HepG2 (cell line): ENCODE data around the gene HAT1. TPM values are rescaled to one million over a fixed set of nuclear protein-coding genes. Genes with fewer than 3 reads are reported as not detected.

ENCODE experiments used
- ATAC-seq: fragments of 200-7000 bp; cut with Tn5 transposase; 3 replicates; pipeline ENCODE4 v1.9.1; 2020; ENCODE audit warnings: mild to moderate bottlenecking, moderate library complexity
- BruUV-seq: library from RNA; stranded (reverse); fragments of 400-500 nt; replicated peaks from 2 replicates; lab custom pipeline; 2021; lab: Mats Ljungman, UMichigan
- CTCF ChIA-PET: fragments of 300-600 bp; formaldehyde crosslinking; extraction: SDS; loops from one replicate; lab custom pipeline; 2021; ENCODE audit warnings: low total read pairs, inconsistent platforms, low intra/inter-chr PET ratio; lab: Yijun Ruan, JAX
- POLR2A ChIA-PET: fragments of 350-600 bp; sonication (Branson Sonifier 250); formaldehyde crosslinking; loops from one replicate; lab custom pipeline; 2020; ENCODE audit warnings: antibody characterized with exemption, inconsistent platforms; lab: Yijun Ruan, JAX
- DNase-seq: peaks from one replicate; pipeline ENCODE4 v3.0.0-alpha.2; 2015; ENCODE audit warnings: low spot score
- FAIRE-seq: peaks from 3 replicates; lab custom pipeline; 2011; peaks lifted over from hg19 to GRCh38; lab: Jason Lieb, UNC
- H2AFZ ChIP-seq: one replicate; pipeline ENCODE4 v1.6.1; 2011; ENCODE audit warnings: low read length, inconsistent platforms
- H3K27ac ChIP-seq: fragments of 300-600 bp; 3 replicates; pipeline ENCODE4 v1.8.0; 2011; ENCODE audit warnings: mixed run types, mild to moderate bottlenecking, mixed read lengths, low read length, inconsistent platforms; ENCODE audit not compliant: insufficient read depth; ENCODE audit errors: extremely low read length
- H3K27me3 ChIP-seq, 2 experiments: fragments of 200-600 bp in 1 of 2; 2 replicates in 1 of 2; 3 replicates in 1 of 2; pipeline versions ENCODE4 v1.6.0 to v1.8.0; 2011; ENCODE audit warnings: low read length in 2 of 2, mild to moderate bottlenecking in 2 of 2, moderate library complexity in 2 of 2, inconsistent platforms in 1 of 2; ENCODE audit not compliant: insufficient read depth in 2 of 2, control insufficient read depth in 1 of 2
- H3K36me3 ChIP-seq, 2 experiments: fragments of 200-600 bp in 1 of 2; replicated peaks in 1 of 2; 2 replicates in 1 of 2; 3 replicates in 1 of 2; pipeline versions ENCODE4 v1.5.1 to v1.8.0; 2011; ENCODE audit warnings: low read length in 2 of 2, inconsistent platforms in 1 of 2; ENCODE audit not compliant: insufficient read depth in 2 of 2, control insufficient read depth in 1 of 2
- H3K4me1 ChIP-seq: 2 replicates; pipeline ENCODE4 v1.5.1; 2012; ENCODE audit warnings: low read length, inconsistent platforms; ENCODE audit not compliant: insufficient read depth
- H3K4me2 ChIP-seq: 2 replicates; pipeline ENCODE4 v1.6.0; 2011; ENCODE audit warnings: low read depth, low read length, inconsistent platforms
- H3K4me3 ChIP-seq, 3 experiments: fragments of 200-600 bp in 1 of 3; sonication (generic), shearing (Covaris generic) in 1 of 3; replicated peaks in 1 of 3; 2 replicates each; pipeline ENCODE4 v1.5.1; 2011 to 2016; ENCODE audit warnings: low read length in 3 of 3, inconsistent platforms in 2 of 3, low read depth in 2 of 3, mild to moderate bottlenecking in 2 of 3, control low read depth in 1 of 3, mixed read lengths in 1 of 3; ENCODE audit not compliant: insufficient read depth in 1 of 3
- H3K79me2 ChIP-seq: one replicate; pipeline ENCODE4 v1.6.1; 2011; ENCODE audit warnings: low read length, inconsistent platforms; ENCODE audit not compliant: insufficient read depth
- H3K9ac ChIP-seq: 2 replicates; pipeline ENCODE4 v1.6.0; 2011; ENCODE audit warnings: mild to moderate bottlenecking, low read depth, low read length, inconsistent platforms; ENCODE audit not compliant: insufficient read depth
- H3K9me3 ChIP-seq: 2 replicates; pipeline ENCODE4 v1.5.1; 2012; ENCODE audit warnings: mild to moderate bottlenecking, low read length
- H4K20me1 ChIP-seq: 2 replicates; pipeline ENCODE4 v1.6.0; 2011; ENCODE audit warnings: inconsistent platforms, mild to moderate bottlenecking, low read length, moderate library complexity; ENCODE audit not compliant: insufficient read depth
- ETS1 ChIP-seq: sonication (generic); formaldehyde crosslinking; IDR thresholded peaks from 2 replicates; pipeline ENCODE4 v1.4.0; 2020; ENCODE audit warnings: missing genetic modification reagents
- JARID2 ChIP-seq: sonication (generic); formaldehyde crosslinking; IDR thresholded peaks from 2 replicates; pipeline ENCODE4 v1.8.1; 2023; ENCODE audit warnings: missing genetic modification reagents, inconsistent platforms; ENCODE audit not compliant: insufficient replicate concordance
- MAFK ChIP-seq, 2 experiments: IDR thresholded peaks in 1 of 2; conservative IDR thresholded peaks in 1 of 2; 2 replicates each; pipeline ENCODE4 v1.6.1; 2011; ENCODE audit warnings: improper control_type of control experiment in 2 of 2, low read length in 2 of 2
- THYN1 ChIP-seq: sonication (generic); formaldehyde crosslinking; IDR thresholded peaks from 2 replicates; pipeline ENCODE4 v1.8.1; 2023; ENCODE audit warnings: low read depth, mild to moderate bottlenecking, moderate library complexity, missing genetic modification reagents, borderline replicate concordance
- ZBTB14 ChIP-seq: sonication (generic); formaldehyde crosslinking; IDR thresholded peaks from 2 replicates; pipeline ENCODE4 v1.4.0; 2020; ENCODE audit warnings: missing genetic modification reagents
- ZNF704 ChIP-seq: sonication (generic); formaldehyde crosslinking; IDR thresholded peaks from 2 replicates; pipeline ENCODE4 v1.8.1; 2023; ENCODE audit warnings: mild to moderate bottlenecking, inconsistent platforms, moderate library complexity, missing genetic modification reagents, borderline replicate concordance
- WGBS: methylation state at CpG from one replicate; pipeline ENCODE4 v1.1.6; 2017; ENCODE audit warnings: low lambda C conversion rate; 5-methylcytosine and 5-hydroxymethylcytosine counted together
- in situ Hi-C: cut with HindIII; loops from 2 replicates; pipeline ENCODE4 v1.10.0; 2017; ENCODE audit warnings: low pct_unique_long_range_greater_than_20kb; ENCODE audit not compliant: extremely low pct_ligation_motif_present
- intact Hi-C: fragments of 100-400 bp; cut with micrococcal nuclease; formaldehyde crosslinking; loops from one replicate; pipeline ENCODE4 v1.10.0; 2022; ENCODE audit not compliant: unreplicated experiment
- polyA plus RNA-seq, 8 experiments: library from polyadenylated mRNA; depleted of rRNA in 3 of 8; stranded (reverse) in 7 of 8; unstranded in 1 of 8; fragments of >200 nt; fragmentation: Illumina TruSeq in 4 of 8; extraction: Trizol in 4 of 8; gene quantifications; 2 replicates each; pipeline versions ENCODE4 v1.2.1 to v1.2.3, GENCODE V29; 2011 to 2016; ENCODE audit warnings: low read depth in 4 of 8, missing spikeins in 1 of 8, mixed read lengths in 1 of 8; ENCODE audit not compliant: insufficient read depth in 1 of 8
- total RNA-seq, 5 experiments: library from RNA; depleted of rRNA; stranded (reverse); fragments of >200 nt; fragmentation: Illumina TruSeq; extraction: Trizol; gene quantifications; 2 replicates each; pipeline ENCODE4 v1.2.3, GENCODE V29; 2016; ENCODE audit warnings: low read depth in 1 of 5
- TF ChIP-seq, protein P1 (sequence below): sonication (generic); formaldehyde crosslinking; IDR thresholded peaks from 2 replicates; pipeline ENCODE4 v1.8.0; 2022; ENCODE audit warnings: missing genetic modification reagents, low read depth, mild to moderate bottlenecking, borderline replicate concordance
- TF ChIP-seq, protein P2 (sequence below): IDR thresholded peaks from 2 replicates; pipeline ENCODE4 v1.6.1; 2016; ENCODE audit warnings: missing genetic modification reagents, missing compliant biosample characterization

HAT1 gene
- total and polyA plus RNA-seq, 2 of the 13 experiments (the other 11 are each of a cell fraction or from before 2014, with no cell fraction given) = 45.4 to 119 TPM

GRCh38 chr2:171879865-171880264 lies 42.4 kb upstream of the HAT1 start:
- no peak for TF ChIP-seq THYN1
- no peak for TF ChIP-seq ZBTB14 (CRISPR knock-in tag)
- no peak for TF ChIP-seq ETS1
- TF ChIP-seq, protein P1, sequence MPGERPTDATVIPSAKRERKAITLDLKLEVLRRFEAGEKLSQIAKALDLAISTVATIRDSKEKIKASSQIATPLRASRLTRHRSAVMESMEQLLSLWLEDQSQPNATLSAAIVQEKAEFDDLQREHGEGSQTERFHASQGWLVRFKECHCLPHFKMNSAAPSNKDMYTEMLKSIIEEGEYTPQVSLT = no peak
- TF ChIP-seq, protein P2, sequence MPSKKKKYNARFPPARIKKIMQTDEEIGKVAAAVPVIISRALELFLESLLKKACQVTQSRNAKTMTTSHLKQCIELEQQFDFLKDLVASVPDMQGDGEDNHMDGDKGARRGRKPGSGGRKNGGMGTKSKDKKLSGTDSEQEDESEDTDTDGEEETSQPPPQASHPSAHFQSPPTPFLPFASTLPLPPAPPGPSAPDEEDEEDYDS (CRISPR knock-in tag) = no peak
- TF ChIP-seq JARID2 (CRISPR knock-in tag) = no peak
- TF ChIP-seq ZNF704 (CRISPR knock-in tag) = no peak
- TF ChIP-seq MAFK (conservative IDR thresholded peaks at IDR 0.05 in 1 of 2, IDR thresholded peaks at IDR 0.05 in 1 of 2; ENCODE audit: low read length in 2 of 2) = peak; percentile 5 to 45; a peak in 1 of 4 replicates
- TF ChIP-seq, all 625 proteins: peak for 1
- WGBS = 96% methylated on average over 1 of the region's 1 CpG
- in situ Hi-C loops (no loop called here), intact Hi-C loops (loop anchor here (10.0 kb wide), 1 partner anchor 65 kb away; no protein-coding TSS in a partner anchor)
- no peak for DNase-seq
- Histone ChIP-seq H3K79me2 (no peaks in the 10 kb centered on the region), H3K4me1 (peaks cover 17% of the 10 kb centered on the region), H4K20me1 (no peaks in the 10 kb centered on the region), H3K4me2 (no peak overlapping the region), H3K4me3 (no peak overlapping the region), H3K9me3 (no peaks in the 10 kb centered on the region), H3K9ac (no peak overlapping the region), H3K36me3 (no peaks in the 10 kb centered on the region), H3K27ac (no peak overlapping the region), H3K27me3 (no peaks in the 10 kb centered on the region), H2AFZ (no peak overlapping the region)
- CTCF ChIA-PET = interaction anchor here (0.6 kb wide), 1 partner anchor 280 kb away, joined by 3 read pairs; no protein-coding TSS in a partner anchor
- no peak for ATAC-seq
- no peak for FAIRE-seq
- POLR2A ChIA-PET = no interaction called here
- no TSS peak for BruUV-seq
